ENCODE data around the gene PRELP.

The PRELP gene

GRCh38 chr1:203537806-203538464 is 62.3 kb downstream of the PRELP start:
- TF ChIP-seq CTCF (IDR thresholded peaks at IDR 0.05; ENCODE audit: extremely low read depth, insufficient read depth, missing control alignments), result no peak
- no peak for DNase-seq (ENCODE audit: low spot score)
- in situ Hi-C loops (cut with MboI; ENCODE audit: low pct_unique_long_range_greater_than_20kb, low sequenced_read_pairs, unreplicated experiment), result no loop called here

- no peak for DNase-seq (ENCODE audit: low spot score)
- in situ Hi-C loops (cut with MboI; ENCODE audit: low pct_unique_long_range_greater_than_20kb, low sequenced_read_pairs, unreplicated experiment), result no loop called here
- TF ChIP-seq CTCF (IDR thresholded peaks at IDR 0.05; ENCODE audit: extremely low read depth, insufficient read depth, missing control alignments), result no peak
Measured at GRCh38 chr1:203538726-203539125, 63.1 kb downstream of the PRELP start.

GRCh38 chr1:203539831-203540546 is 64.4 kb downstream of the PRELP start:
- no peak for DNase-seq (ENCODE audit: low spot score)
- TF ChIP-seq CTCF (IDR thresholded peaks at IDR 0.05; ENCODE audit: extremely low read depth, insufficient read depth, missing control alignments), result no peak
- in situ Hi-C loops (cut with MboI; ENCODE audit: low pct_unique_long_range_greater_than_20kb, low sequenced_read_pairs, unreplicated experiment), result no loop called here
